HG03354 (cell line): ENCODE measurements around the gene ELF1.
"Not testable (repeated sequence)": the region's sequence is repeated elsewhere in the genome, so short reads cannot be mapped to it uniquely, and the experiment has no call there.

Source experiments
- ATAC-seq: cut with Tn5 transposase; IDR thresholded peaks from one replicate; pipeline ENCODE4 v1.9.1; 2021; ENCODE audit warnings: mild to moderate bottlenecking; ENCODE audit not compliant: unreplicated experiment, poor library complexity, severe bottlenecking

Gene ELF1

DNA sequence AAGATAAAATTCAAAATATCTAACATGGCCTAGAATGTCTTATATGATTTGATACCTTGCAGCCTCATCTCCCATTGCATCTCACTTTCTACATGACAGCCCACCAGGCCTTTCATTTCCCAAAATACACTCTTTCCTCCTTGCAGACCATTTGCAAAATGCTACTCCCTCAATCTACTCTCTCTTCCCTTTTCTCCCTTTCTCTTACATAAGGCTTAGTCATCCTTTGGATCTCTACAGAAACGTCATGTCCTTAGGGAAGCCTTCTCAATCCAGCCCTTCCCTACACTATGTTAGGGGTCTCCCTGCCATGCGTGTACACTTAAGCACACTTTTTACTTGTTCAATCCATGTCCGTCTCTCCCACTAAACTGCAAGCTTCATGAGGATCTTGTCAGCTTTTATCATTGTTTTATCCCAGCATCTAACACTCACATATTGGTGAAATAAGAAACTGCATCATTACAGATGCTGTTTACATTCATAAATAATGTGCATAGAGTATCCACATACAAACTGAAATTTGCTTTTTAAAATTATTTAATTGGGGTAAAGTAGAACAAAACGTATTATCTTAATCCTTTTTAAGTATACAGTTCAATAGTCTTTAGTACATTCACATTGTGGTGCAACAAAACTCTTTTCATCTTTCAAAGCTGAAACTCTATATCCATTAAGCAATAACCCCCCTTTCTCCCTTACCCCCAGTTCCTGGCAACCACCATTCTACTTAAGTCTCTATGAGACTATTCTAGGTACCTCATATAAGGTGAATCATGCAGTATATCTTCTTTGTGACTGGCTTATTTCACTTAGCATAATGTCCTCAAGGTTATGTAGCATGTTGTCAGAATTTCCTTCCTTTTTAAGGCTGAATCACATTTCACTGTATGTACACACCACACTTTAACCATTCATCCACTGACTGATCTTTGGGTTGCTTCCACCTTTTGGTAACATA, 30.6 kb upstream of the ELF1 start:
- ATAC-seq = no peak

DNA sequence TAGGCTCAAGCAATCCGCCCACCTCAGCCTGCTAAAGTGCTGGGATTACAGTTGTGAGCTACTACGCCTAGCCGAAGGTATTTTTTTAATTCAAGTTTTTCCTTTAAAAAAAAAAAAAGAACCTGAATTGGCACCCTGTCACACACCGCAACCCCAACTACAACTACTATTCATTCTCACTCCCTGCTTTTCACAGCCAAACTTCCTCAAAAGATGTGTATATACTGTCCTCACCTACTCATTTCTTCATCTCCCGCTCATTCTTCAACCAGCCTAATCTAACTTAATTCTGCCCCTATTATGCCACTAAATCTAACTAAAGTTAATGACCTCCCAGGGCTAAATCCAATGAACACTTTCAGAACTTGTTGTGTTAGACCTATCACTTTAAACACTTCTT, 29.5 kb upstream of the ELF1 start:
- ATAC-seq = no peak

DNA sequence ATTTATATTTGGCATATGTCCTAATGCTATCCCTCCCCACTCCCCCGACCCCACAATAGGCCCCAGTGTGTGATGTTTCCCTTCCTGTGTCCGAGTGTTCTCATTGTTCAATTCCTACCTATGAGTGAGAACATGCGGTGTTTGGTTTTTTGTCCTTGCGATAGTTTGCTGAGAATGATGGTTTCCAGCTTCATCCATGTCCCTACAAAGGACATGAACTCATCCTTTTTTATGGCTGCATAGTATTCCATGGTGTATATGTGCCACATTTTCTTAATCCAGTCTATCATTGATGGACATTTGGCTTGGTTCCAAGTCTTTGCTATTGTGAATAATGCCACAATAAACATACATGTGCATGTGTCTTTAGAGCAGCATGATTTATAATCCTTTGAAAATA, 23.3 kb upstream of the ELF1 start:
- ATAC-seq = not testable (repeated sequence)

DNA sequence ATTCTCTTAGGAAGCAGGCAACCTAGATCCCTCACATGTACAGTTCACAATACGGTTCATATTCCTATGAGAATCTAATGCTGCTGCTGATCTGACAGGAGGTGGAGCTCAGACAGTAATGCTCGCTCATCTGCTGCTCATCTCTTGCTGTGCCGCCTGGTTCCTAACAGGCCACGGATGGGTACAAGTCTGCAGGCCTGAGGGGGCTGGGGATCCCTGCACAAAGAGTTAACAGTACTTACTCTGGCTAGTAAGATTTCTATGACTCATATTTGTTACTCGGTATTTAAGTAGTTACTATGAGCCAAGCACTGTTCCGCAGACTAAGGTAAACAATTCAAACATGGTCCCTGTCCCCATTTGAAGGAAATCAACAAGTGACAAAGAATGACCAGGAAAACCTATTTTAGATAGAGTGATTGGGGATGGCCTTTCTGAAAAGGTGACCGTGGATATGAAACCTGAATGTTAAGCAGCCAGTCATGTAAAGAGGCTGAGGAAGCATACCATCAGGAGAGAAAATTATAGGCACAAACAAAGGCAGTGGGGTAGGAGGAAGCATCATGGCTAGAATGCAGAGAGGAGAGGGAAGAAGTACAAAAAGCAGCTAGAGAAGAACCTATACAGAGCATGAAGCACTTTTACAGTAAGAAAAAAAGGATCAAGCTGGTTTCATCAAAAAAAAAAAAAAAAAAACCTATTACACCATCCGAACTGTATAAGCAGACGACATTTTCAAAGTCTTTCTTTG, 21.6 kb upstream of the ELF1 start:
- ATAC-seq = no peak

DNA sequence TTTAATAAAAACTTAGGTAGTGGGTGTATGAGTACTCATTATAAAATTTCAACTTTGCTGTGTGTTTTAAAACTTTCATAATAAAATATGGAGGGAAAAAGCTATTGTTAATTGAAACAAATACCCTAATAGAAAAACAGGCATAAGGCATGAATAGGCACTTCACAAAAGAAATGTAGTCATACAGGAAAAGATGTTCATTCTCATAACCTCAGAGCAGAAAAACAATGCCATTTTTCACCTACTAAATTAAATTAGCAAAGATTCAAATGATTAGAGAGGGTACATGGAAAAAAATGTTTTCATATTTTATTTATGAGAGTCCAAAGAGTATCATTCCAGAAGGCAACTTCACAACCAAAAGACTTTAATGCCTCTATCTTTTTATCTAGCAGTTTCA, 20.6 kb upstream of the ELF1 start:
- ATAC-seq = no peak

DNA sequence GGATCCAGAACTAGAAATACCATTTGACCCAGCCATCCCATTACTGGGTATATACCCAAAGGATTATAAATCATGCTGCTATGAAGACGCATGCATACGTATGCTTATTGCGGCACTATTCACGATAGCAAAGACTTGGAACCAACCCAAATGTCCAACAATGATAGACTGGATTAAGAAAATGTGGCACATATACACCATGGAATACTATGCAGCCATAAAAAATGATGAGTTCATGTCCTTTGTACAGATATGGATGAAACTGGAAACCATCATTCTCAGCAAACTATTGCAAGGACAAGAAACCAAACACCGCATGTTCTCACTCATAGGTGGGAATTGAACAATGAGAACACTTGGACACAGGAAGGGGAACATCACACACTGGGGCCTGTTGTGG, 17.4 kb upstream of the ELF1 start:
- ATAC-seq = not testable (repeated sequence)

DNA sequence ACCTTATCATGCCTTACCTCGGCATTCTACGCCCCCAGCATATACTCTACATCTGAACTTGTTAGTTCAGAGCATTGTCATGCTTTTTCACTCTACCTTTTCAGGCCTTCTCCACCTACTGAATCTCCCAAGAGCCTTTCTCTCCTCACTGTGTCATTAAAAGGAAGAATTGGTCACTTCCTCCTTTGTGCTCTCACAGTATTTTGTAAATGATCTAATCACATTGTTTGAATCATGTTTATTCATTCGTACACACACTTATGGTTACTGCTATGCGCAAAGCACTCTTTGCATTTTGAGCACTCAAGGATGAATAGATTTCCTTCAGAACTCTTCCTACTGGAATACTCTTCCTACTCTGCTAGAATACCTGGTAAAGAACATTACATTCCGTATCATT, 15.8 kb upstream of the ELF1 start:
- no peak for ATAC-seq

DNA sequence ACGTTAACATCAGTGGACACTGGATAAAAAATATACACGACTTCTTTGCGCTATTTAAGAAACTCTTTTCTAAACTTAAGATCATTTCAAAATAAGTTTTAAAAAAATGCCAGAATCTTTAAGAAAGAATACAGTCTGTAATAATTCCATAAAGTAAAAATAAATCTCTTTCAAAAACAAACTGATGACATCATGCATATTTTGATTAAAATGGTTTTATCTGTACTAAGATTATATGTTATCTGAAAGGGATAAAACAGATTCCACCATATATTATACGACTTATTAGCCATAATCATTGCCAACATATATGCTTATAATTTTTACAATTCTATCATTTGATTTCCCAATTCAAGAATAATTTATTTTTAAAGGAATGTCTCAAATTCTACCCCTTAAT, 15.3 kb upstream of the ELF1 start:
- ATAC-seq = no peak

DNA sequence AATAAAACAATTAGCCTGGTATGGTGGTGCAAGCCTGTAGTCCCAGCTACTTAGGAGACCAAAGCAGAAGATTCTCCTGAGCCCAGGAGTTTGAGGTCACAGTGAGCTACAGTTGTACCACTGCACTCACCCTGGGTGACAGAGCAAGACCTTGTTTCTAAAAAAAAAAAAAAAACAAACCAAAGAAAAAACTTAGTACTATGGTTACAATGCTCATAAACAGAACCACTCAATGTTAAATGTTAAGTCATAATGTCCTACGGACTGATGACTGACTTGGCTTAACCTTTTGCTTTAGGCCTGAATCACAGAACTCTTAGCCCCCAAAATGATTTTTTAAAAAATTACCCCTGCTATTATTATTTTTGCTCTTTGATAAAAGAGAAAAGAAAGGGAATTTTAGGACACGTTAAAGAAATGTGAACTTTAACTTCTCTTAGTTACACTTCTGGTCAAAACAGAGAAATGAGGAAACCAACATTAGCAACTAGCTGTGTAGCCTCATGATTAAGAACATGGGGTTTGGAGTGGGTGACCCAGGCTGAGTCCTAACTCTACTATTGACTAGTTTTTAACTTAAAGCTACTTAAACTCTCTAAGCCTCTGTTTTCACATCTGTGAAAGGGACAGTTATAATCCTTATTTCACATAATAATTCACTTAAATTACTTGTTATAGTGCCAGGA, 13.7 kb upstream of the ELF1 start:
- ATAC-seq = no peak

DNA sequence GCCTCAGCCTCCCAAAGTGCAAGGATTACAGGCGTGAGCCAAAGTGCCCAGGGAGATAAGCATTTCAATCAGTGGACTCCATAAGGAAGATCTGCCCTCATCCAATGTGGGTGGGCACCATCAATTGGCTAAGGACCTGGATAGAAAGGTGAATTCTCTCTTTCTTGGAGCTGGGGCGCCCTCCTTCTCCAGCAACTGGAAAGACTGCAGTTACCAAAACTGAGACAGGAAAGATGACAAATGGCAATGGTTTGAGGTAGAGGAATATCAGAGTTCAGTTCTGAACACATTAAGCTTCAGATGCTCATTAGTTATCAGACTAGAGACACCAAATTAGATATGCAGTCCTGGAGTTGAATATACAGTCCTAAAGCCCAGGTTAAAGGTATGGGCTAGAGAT, 10.5 kb upstream of the ELF1 start:
- no peak for ATAC-seq

DNA sequence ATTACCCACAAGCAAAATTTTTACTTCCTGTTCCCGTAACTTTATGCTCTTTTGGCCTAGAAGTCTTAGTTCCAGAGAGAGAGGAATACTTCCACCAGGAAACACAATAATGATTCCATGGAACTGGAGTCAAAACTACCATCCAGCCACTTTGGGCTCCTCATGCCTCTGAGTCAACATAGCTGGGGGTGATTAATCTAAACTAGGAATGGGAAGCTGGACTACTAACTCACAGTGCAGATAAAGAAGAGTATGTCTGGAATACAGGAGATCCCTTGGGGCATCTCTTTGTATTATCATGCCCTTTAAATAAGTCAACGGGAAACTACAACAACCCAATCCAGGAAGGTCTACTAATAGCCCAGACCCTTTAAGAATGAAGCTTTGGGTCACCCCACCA, 8.9 kb upstream of the ELF1 start:
- ATAC-seq = no peak

DNA sequence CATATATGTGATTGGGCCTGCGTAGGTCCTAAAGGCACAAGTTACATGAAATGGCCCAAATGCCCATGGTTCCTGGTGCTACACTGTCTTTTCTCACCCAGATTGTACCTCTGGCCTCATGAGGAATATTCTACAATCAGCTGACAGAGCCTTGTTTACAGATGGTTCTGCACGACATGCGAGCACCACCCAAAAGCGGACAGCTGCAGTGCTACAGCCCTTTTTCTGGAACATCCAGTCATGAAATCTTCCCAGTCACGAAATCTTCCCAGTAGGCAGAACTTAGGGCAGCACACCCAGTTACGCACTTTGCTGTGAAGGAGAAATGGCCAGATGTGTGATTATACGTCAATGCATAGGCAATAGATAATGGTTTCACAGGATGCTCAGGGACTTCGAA, 7.7 kb upstream of the ELF1 start:
- no peak for ATAC-seq

DNA sequence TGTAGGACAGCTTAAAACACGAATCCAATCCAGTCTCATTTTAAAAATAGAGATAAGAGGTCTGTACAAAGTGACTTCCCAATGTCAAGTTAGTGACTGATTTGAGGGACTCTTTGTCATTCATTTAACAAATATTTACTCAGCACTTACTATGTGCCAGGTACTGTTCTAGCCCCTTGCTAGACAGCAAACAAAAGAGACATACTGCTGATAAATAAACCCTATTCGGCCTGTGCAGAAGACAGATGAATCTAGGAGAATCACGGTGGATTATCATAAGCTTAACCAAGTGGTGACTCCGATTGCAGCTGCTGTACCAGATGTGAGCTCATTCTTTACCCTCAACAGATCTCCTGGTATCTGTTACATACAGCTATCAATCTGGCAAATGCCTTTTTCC, 6.4 kb upstream of the ELF1 start:
- no peak for ATAC-seq

DNA sequence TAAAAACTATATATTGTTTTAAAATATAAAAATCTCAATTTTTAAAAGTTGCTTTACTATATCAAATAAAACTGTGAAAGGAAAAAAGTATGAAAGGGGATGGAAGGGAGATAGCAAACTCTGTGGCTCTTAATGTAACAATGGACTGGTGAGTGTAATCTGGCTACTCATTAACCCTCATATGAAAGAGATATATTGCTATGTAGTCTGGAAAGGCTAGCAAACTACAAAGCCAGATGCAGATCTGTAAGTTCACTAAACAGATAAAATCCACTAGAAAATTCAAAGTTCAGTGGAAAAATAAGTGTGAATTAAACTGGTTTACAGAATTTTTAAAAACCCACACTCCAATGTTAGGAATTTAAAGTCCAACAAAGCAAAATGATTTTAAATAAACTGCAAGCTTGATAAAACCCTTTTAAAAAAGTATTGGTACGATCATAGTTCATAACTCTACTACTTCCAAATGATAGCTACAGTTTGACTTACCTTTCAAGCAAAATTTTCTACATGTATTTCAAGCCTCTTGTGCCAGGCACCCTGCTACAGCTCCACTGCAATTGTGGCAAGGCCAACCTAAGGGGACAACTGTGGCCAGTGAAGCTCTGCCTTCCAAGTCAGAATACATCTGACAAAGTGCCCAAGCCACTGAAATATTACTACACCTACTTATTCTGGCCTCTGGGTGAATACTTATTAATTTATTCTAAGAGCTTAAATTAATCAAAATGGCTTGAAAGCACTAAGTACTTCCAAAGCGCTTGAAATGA, 647 bp upstream of the ELF1 start:
- ATAC-seq = peak; percentile 52

DNA sequence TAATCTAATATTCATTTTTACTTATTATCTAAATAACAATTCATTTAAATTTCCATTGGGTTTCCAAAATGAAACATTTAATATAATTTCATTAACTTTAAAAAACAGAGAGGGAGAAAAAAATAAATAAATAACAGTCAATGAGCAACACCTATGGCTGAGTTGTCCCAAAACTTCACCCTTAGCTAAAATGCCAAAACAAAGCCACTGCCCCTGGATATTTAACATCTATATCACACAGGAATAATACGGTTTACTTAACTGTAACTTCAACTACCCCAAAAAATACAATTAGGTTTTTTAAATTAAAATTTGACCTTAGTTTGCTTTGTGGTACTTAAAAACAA, 541 bp downstream of the ELF1 start:
- ATAC-seq = no peak

DNA sequence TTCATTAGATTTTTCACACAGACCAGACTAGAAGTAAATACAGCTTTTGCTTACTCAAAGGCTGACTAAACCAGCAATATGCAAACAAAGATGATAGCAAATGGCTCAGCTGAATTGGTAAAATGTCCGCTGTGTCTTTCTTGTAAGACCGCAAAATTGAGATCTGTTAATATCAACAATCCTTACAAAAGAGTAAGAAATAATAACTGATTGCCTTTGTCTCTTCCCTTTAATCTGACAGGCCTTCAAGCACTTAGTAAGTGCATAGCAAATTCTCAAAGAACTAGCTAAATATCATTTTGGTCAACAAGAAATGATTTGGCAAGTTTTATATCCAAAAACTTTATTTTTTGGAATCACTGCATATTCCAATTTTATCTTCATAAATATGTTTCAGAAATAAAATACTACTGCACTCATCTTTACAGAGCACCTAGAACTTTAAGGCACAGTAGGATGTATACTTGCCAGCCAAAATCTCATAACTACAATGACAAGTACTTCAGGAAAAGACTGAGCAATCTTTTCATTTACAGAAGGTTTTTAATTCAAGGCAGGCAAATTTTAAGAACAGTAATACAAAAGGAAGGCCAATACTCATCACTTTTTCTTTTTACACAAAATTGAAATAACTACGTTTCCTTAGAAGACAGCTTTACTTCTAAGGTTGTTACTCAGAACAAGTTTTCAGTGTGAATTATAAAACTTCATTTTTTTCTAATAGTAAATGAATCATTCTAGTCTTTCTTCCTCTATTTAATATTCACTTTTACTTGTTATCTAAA, 1.1 kb downstream of the ELF1 start:
- no peak for ATAC-seq

DNA sequence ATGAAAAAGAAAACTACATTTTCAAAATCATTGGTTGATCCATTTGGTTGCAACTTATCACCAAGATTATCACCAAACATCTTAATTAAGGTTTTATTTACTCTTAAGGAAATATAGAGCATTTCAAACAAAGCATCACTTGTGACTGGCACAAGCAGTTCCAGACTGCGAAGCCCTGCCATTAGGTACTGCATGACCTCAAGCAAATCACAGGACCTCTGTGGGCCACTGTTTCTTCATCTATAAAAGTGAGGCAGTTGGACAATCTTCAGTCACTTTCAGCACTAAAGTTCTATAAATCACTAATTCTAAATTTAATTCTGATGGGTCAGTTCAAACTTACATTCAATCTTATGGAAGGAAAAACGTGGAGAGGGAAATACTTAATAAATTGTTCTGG, 2.0 kb downstream of the ELF1 start:
- no peak for ATAC-seq

DNA sequence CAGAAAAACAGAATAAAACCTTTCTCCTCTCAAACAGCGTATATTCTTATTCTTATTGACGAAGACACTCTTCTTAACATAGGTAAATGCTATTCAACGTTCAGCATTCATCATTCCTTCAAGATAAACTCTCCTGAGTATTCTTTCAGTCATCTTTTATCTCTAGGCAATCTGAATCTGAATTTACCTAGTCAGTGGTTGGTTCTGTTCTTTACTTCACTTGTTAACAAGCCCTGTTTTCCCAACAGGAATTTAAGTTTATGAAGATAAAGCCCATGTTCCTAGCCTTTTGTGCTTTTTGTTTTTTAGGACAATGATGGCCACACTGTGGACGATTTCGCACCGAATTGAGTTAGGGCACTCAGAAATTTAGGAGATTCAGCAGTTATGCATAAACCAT, 3.2 kb downstream of the ELF1 start:
- ATAC-seq = no peak

DNA sequence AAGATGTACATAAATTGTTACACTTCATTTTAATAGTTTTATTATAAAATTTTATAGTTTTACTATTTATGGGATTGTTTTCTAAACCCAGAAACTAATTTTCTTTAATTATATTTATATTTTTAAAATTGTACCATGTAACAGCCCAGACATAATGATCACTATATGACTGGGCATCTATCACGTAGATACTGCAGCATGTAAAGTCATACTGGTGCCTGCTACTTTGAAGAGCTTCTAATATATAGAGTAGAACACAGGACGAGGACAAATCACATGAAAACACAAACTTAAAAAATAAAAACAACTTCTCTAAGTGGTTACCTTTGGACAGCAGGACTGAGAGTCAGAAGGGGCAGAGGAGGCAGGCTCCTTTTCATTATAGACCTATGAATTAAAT, 5.3 kb downstream of the ELF1 start:
- ATAC-seq = no peak
